NCI-H446 treated with DMSO at 0.1 percent for 48 hours (cell line): ENCODE results near the gene PARP12.
"Not testable (repeated sequence)": the region's sequence is repeated elsewhere in the genome, so short reads cannot be mapped to it uniquely, and the experiment has no call there.

ENCODE experiments used
- DNase-seq: peaks from one replicate; lab custom pipeline; 2025; lab: John Stamatoyannopoulos, UW

Gene PARP12

GRCh38 chr7:140062528-140063299 lies at the start of gene PARP12:
TSS of gene PARP12 (minus strand) at chr7:140062951. CDS start at chr7:140062847, 104 bp downstream.
- DNase-seq, result no peak

GRCh38 chr7:140108777-140109176 lies 46.0 kb upstream of the PARP12 start:
- not testable (repeated sequence) for DNase-seq

GRCh38 chr7:140096459-140096858 lies 33.7 kb upstream of the PARP12 start:
- no peak for DNase-seq

GRCh38 chr7:140093375-140093774 lies 30.6 kb upstream of the PARP12 start:
- no peak for DNase-seq

- no peak for DNase-seq
Observed at GRCh38 chr7:140085447-140085846, 22.7 kb upstream of the PARP12 start.

GRCh38 chr7:140084972-140085371 lies 22.2 kb upstream of the PARP12 start:
- no peak for DNase-seq

GRCh38 chr7:140084142-140084655 lies 21.4 kb upstream of the PARP12 start:
- DNase-seq, result no peak

GRCh38 chr7:140082770-140083169 lies 20.0 kb upstream of the PARP12 start:
- no peak for DNase-seq

- DNase-seq, result no peak
Observed at GRCh38 chr7:140081774-140082425, 19.1 kb upstream of the PARP12 start.

- no peak for DNase-seq
Observed at GRCh38 chr7:140080919-140081318, 18.2 kb upstream of the PARP12 start.

- DNase-seq, result no peak
Observed at GRCh38 chr7:140079121-140079536, 16.4 kb upstream of the PARP12 start.

- DNase-seq, result no peak
Observed at GRCh38 chr7:140078392-140078791, 15.6 kb upstream of the PARP12 start.

- no peak for DNase-seq
Observed at GRCh38 chr7:140074780-140075179, 12.0 kb upstream of the PARP12 start.

GRCh38 chr7:140070546-140070945 lies 7.8 kb upstream of the PARP12 start:
- no peak for DNase-seq

GRCh38 chr7:140069298-140069949 lies 6.7 kb upstream of the PARP12 start:
- DNase-seq, result no peak

- no peak for DNase-seq
Observed at GRCh38 chr7:140068033-140068432, 5.3 kb upstream of the PARP12 start.

- no peak for DNase-seq
Observed at GRCh38 chr7:140067052-140067451, 4.3 kb upstream of the PARP12 start.

GRCh38 chr7:140062118-140062527 lies 628 bp downstream of the PARP12 start:
- DNase-seq, result no peak

GRCh38 chr7:140061607-140061930 lies 1.2 kb downstream of the PARP12 start:
- no peak for DNase-seq

GRCh38 chr7:140060788-140061606 lies 1.8 kb downstream of the PARP12 start:
- DNase-seq, result no peak

GRCh38 chr7:140060243-140060630 lies 2.5 kb downstream of the PARP12 start:
- no peak for DNase-seq
